GM18519 (cell line): Measurements from ENCODE around the gene INSYN2B.
"Not testable (repeated sequence)": the region's sequence is repeated elsewhere in the genome, so short reads cannot be mapped to it uniquely, and the experiment has no call there.

ENCODE experiments used
- ATAC-seq: cut with Tn5 transposase; IDR thresholded peaks from one replicate; pipeline ENCODE4 v1.9.1; 2021; ENCODE audit warnings: mild to moderate bottlenecking, moderate library complexity; ENCODE audit not compliant: unreplicated experiment, low FRiP score

Gene INSYN2B

GRCh38 chr5:169862391-169862811 is 117.9 kb downstream of the INSYN2B start:
- ATAC-seq, result no peak

GRCh38 chr5:169861934-169862333 is 118.4 kb downstream of the INSYN2B start:
- ATAC-seq, result no peak

DNA sequence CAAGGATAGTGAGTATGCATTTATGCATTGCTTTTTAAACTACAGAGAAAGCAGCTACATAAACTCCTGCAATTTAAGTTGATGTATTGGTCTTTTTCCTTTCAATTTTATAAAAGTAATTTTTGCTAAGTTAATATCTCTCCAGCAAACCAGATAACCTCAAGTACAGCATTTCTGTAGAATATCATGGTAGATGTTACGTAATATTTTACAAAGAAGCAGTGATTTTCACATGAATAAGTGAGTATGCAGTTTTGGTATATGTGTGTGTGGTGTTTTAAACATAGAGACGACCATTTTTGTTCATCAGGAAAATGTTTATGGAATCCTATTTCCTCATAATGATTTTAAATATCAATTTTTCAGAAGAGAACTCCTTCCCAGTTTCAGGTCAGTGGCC is 118.9 kb downstream of the INSYN2B start:
- ATAC-seq, result no peak

DNA sequence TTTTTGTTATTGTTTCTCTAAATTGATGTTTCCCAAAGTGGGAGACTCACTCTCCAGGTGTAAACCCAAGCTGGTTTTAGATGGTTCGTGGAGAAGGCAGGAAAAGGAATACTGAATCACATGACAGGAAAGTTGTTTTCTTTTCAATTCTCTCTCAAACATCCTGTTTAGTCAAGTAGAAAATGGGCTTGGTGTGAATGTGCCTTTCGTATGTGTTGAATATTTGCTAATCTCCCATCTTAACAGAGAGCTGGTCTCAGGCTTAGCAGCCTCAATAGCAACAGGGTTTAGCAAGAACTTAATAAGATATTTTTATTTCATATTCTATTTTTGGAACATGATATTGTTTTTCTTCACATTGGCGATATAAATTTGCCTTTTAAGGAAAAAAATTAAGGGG is 119.7 kb downstream of the INSYN2B start:
- no peak for ATAC-seq

DNA sequence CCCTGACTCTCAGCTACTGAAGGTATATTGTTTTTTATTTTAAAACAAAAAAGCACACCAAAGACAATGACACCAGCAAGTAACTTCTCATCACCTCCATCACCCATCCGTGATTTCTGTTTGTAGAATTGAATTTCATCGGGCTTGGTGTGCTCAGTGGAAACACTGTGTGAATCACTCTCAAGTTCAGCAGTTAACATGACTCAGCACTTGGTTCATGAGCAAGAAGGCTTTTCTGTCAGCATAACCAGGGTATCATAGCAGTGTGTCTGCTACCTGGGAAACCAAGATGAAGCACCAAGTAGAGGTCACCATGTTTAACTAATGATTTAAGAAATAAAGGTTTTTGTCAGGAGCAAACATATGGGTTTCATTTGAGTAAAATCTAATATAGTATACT is 123.7 kb downstream of the INSYN2B start:
- ATAC-seq, result no peak

DNA sequence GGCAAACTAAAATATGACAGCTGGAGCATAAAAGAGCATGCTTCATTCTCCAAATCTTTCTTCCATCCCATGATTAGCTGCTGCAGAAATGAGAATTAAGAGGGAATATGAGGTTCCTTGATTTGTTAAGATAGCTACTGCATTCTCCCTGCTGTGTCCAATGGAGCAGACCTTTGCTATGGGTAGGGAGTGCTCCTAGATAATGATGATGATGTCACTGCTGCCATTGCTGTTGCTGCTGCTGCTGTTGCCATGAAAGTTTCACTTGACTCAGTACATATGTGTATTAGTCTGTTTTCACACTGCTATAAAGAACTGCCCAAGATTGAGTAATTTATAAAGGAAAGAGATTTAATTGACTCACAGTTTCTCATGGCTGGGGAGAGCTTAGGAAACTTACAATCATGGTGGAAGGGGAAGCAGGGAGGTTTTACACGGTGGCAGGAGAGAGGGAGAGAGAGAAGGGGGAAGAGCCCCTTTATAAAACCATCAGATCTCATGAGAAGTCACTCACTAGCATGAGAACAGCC is 128.9 kb downstream of the INSYN2B start:
- ATAC-seq, result no peak

DNA sequence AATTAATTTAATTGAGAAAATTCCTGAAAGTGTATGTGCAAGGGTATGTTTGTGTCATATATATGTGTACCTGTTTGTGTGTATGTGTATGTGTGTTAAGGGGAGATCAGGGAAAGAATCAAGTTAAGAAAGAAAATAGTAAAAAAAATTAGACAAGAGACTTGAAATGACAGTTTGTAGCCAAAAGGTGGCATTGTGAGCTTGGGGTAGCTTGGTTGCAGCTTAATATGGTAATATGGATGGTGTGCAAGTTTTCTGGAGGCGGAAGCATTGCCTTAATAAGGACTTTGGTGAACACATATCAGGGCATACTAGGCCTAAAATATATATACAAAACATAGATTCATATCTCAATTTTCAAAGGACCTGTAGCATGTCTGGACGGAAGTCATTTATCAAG is 129.9 kb downstream of the INSYN2B start:
- no peak for ATAC-seq

GRCh38 chr5:169848792-169849191 is 131.5 kb downstream of the INSYN2B start:
- ATAC-seq, result no peak

DNA sequence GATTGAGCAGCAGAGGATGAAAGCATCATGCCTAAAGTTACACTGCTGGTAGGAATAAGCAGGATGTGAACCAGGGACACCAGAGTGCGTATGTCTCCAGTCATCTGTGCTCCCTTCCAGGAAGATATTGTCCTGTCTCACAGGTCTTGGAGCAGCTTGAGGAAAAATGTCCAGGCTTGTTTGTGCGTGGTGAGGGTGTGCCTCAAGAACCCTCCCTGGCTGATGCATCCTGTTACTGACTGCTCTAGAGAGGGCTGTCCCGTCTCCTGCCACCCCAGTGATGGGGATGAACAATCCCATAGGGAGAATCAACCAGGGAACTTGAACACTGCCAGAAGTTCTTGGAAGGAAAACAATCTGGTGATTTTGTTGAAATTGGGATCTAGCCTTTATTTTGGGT is 132.0 kb downstream of the INSYN2B start:
- no peak for ATAC-seq

DNA sequence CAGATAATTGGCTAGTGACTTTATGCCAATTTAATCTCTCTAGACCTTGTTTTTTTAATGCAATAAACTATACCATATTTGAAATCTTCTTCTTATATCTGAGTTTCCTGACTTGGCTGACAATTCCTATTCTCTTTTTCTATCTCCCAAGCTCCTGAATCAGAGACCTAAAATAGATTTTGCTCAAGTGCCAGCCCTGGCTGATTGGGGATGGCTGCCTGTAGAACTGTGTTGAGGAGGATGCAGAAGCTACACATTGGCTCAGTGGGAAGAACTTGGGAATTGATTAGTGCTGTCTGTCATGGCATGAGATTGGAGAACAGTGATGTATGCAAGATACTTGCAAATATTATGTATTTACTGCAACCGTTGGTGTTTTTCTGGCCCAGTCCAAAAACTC is 132.8 kb downstream of the INSYN2B start:
- ATAC-seq, result no peak

GRCh38 chr5:169842699-169843098 is 137.6 kb downstream of the INSYN2B start:
- ATAC-seq, result no peak

GRCh38 chr5:169840405-169840804 is 139.9 kb downstream of the INSYN2B start:
- no peak for ATAC-seq

DNA sequence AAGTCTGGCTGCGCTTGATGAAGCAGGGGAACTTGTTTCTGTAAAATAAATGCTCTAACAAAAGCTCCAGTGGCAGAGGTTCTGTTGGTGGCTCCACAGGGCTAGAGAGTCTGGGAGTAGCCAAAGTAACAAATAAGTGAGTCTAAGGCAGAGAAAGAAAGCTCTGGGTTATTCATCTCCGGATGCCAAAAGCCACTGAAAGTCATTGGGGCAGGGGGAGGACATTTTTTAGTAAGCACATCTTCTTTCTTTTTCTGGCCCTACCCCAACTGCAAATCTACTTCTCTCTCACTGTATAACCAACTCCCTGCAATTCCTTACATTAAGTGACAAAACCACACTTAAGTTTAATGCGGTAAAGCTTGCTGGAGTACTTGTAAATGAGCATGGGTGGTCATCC is 141.6 kb downstream of the INSYN2B start:
- ATAC-seq, result peak; percentile 84

- ATAC-seq, result no peak
Observed at GRCh38 chr5:169837686-169838085, 142.6 kb downstream of the INSYN2B start.

DNA sequence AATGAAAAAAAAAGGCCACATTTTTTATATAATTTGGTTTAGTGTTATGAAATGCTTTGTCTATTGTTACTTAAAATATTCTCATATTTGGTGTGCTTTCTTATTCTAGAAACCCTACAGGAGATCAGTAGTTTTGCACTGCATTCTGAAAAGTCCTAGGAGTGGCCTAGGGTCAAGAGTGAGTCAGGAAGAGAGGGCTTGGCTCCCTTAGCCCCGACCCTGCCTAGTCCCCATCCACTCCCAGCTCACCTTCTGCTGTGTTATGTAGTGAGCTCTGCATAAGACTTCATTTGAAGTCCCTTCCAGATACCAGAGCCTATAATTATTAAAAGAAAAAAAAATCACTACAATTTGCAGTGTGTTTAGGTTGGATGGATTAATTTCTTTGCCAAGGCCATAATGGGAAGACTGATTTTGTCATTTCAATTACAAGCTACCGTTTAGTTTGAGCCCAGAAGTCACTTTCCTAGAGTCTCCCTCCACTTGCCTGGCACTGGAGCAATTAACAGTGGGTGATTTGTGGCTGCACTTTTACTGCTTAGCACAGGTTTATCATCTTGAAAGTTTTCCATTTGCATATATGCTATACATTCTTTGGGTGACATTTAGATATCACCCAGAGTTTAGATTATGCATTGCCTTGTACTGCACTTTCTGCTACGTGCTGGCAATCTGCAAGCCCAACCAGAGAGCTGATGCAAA is 143.3 kb downstream of the INSYN2B start:
- no peak for ATAC-seq

DNA sequence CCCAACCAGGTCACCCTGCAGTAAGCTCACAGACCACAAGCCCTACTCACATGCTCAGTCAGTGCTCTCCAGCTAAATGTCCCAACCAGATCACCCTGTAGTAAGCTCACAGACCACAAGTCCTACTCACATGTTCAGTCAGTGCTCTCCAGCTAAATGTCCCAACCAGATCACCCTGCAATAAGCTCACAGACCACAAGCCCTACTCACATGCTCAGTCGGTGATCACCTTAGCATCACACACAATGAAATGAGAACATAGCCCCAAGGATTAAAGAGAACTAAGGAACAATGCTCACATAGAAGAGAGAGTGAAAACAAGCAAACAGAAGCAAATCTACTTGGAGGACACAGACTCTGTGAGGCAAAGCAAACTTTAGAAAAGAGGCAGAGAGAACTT is 145.8 kb downstream of the INSYN2B start:
- ATAC-seq, result not testable (repeated sequence)

DNA sequence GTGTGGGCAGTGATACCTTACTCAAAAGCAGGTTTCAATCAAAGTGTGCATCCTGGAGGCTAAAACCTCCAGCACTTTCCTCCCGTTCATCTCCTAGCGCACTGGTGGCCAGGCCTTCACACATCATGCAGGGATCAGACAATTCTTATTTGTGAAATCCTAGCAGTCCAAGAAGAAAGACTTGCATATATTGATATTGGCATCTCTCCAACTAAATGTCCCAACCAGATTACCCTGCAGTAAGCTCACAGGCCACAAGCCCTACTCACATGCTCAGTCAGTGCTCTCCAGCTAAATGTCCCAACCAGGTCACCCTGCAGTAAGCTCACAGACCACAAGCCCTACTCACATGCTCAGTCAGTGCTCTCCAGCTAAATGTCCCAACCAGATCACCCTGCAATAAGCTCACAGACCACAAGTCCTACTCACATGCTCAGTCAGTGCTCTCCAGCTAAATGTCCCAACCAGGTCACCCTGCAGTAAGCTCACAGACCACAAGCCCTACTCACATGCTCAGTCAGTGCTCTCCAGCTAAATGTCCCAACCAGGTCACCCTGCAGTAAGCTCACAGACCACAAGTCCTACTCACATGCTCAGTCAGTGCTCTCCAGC is 146.5 kb downstream of the INSYN2B start:
- ATAC-seq, result not testable (repeated sequence)

DNA sequence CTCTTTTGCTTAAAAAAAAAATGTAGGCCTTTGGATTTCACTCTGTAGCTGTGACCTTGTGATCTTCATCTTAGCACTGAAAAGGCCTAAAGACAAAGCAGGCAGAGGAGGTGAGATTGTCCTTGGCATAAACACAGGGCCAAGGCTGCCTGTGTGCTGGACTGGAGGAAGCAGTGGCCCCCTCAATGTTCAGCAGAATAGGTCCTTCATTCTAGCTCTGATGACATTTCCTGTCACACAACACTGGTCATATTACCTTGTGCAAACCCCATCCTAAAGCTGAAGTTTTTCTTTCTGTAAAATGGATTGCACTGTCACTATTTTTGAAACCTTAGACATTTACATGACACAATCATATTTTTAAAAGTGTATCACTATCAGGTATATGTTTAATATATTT is 147.4 kb downstream of the INSYN2B start:
- ATAC-seq, result peak; percentile 36

DNA sequence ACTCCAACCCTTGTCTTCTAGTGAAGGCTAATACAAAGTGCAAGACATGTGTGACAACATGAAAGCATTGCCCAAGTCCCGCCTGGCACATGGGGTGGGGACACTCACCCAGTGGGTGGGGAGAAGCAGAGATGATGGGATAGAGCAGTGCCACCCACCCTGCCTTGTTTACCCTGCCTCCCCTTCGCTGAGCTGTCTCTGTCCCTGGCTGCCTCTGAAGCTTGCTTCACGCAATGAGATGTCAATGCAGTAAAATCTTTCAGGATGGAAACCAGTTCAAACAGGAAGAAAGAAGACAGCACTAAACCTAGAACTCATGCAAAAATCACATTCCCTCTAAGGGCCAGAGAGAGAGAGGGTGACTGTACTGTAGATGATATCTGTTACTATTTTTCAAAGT is 148.0 kb downstream of the INSYN2B start:
- ATAC-seq, result no peak

DNA sequence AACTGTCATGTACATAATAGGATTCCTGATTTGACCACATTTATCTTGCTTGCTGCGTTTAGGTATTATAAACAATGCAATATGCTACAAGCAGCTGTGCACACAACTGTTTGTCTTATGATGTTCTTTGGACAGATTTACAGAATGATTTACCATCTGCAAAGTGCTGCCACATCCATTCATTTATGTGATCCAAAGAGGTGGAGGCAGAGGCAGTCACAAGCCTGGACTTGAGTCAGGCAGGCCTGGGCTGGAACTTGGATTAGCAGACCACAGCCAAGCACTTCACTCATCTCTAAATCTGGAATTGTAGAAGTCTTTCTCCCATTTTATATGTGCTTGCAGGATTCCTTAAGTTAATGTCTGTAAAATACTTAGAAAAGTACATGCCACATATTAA is 149.0 kb downstream of the INSYN2B start:
- ATAC-seq, result no peak

- ATAC-seq, result peak; percentile 61
Observed at GRCh38 chr5:169828385-169828784, 151.9 kb downstream of the INSYN2B start.

DNA sequence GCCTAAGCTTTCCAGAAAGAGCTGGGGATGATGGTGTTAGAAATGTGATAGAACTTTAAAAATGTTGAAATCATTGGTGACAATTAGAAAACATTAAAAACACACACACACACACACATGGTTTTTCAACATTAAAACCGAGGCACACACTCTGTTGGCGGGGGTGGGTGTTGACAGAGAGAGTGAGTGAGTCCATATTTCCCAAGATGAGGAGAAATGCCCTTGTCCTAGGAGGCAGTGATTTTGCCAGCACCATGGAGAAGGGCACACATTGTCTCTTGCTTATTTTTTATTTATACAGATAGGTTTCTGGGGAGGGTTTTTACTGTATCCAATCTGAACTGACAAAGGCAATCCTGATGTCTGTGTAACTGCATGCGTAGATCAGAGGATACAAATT is 152.5 kb downstream of the INSYN2B start:
- ATAC-seq, result no peak
